Measurements from ENCODE around the gene MICAL2.

MICAL2 gene

DNA sequence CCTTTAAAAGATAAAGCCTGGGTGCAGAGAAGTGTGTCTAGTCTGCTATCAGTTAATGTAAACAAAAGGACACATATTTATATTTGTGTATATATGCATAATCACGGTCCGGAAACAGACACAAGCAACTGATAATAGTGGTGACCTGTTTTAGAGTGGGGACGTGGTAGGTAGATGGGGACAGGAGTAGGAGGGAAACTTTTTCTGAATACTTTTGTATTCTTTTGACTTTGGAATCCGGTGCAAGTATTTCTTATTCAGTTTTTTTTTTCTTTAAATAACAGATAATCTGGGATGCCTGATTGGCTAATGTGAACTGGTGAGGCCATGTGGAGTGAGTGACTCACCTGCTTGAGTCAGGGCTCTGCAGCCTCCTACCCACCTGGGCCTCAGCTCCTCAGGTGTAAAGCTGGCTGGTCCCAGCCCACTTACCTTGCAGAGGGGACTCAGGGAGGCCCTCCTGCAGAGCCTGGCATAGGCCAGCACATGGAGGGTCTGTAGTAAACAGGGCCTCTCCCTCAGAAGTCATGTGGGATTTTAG, 15.3 kb downstream of the MICAL2 start:
- no peak for TF ChIP-seq ZFX (IDR thresholded peaks at IDR 0.05; ENCODE audit: borderline replicate concordance)
- TF ChIP-seq, protein P1, sequence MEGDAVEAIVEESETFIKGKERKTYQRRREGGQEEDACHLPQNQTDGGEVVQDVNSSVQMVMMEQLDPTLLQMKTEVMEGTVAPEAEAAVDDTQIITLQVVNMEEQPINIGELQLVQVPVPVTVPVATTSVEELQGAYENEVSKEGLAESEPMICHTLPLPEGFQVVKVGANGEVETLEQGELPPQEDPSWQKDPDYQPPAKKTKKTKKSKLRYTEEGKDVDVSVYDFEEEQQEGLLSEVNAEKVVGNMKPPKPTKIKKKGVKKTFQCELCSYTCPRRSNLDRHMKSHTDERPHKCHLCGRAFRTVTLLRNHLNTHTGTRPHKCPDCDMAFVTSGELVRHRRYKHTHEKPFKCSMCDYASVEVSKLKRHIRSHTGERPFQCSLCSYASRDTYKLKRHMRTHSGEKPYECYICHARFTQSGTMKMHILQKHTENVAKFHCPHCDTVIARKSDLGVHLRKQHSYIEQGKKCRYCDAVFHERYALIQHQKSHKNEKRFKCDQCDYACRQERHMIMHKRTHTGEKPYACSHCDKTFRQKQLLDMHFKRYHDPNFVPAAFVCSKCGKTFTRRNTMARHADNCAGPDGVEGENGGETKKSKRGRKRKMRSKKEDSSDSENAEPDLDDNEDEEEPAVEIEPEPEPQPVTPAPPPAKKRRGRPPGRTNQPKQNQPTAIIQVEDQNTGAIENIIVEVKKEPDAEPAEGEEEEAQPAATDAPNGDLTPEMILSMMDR (IDR thresholded peaks at IDR 0.05), result no peak
- no peak overlapping the region for H3K27ac ChIP-seq

DNA sequence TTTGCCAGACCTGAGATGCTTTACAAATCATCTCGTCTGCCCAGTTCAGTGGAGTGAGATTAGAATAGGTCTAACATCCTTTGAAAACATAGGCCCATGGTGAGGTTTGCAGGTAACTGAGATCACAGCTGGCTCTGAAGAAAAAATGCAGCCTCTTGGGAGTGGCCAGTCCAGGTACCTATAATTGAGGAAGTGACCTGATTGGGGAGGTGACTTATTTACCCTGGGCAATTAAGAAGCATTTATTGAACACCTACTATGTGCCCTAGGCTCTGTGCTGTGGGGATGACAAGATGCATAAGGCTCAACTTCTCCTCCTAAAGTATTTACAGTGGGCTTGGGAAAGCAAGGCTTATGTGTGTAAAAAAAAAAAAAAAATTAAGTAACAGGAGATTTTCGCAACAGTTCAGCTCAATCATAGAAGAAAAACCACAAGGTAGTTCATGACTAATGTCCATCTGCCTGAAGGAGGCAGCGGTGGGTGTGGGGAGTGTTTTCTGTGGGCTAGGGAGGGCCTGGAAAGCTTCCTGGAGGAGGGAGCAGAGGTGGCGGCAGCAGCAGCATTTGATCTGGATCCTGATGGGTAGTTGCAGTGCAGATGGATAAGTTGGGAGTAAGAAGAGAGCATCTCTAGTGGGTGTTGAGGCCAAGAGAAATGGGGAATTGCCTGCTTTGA, 16.1 kb downstream of the MICAL2 start:
- no peak overlapping the region for H3K27ac ChIP-seq
- TF ChIP-seq, protein P1 (IDR thresholded peaks at IDR 0.05), result no peak
- no peak for TF ChIP-seq ZFX (IDR thresholded peaks at IDR 0.05; ENCODE audit: borderline replicate concordance)

DNA sequence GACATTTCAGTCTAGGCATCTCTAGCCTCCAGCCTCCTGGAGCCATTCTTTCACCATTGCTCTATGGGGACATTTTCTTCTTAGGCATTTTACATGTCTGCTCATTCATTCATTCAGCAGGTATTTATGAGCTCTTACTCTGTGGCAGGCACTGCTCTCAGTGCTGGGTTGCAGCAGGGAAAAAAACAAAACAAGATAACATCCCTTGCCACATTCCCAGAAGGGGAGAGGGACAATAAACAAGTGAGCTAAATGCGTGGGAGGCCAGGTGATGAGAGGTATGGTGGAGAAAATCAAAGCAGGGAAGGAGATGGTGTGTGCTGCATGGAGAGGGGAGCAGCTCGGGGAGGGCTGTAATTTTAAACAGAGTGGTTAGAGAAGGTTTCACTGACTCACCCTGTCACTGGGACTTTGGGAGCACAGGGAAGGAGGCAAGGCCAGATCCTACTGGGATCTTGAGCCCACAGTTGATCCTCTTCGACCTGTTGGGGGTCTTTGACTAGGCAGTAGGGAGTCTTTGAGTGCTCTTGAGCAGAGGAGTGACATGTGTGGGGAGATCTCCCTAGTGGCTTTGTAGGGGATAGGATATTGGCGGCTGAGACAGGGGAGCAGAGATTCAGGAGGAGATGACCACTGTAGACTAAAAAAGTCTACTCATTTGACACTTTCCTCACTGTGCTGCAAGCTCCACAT, 17.0 kb downstream of the MICAL2 start:
- H3K27ac ChIP-seq, result no peak overlapping the region
- TF ChIP-seq, protein P1 (IDR thresholded peaks at IDR 0.05), result no peak

DNA sequence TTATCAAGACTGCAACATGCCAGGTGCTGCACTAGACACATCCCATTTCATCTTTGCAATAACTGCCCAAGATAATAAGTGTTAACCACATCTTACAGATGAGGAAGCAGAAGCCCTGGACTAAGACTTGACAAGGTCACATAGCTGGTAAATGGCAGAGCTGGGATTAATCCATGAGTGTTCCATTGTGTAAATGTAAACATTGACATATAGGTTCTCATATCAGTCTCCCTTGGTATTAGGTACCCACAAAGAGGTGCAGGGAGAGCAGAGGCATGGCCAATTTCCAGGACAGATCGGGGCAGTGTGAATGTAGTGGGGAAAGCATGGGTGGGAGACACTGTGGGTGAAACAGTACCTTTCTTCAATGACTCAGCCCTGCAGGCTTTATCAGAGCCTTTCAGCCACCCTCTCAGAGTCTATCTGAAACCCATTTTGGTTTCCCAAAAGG, 17.9 kb downstream of the MICAL2 start:
- TF ChIP-seq, protein P1 (IDR thresholded peaks at IDR 0.05), result no peak
- no peak for TF ChIP-seq ZFX (IDR thresholded peaks at IDR 0.05; ENCODE audit: borderline replicate concordance)

DNA sequence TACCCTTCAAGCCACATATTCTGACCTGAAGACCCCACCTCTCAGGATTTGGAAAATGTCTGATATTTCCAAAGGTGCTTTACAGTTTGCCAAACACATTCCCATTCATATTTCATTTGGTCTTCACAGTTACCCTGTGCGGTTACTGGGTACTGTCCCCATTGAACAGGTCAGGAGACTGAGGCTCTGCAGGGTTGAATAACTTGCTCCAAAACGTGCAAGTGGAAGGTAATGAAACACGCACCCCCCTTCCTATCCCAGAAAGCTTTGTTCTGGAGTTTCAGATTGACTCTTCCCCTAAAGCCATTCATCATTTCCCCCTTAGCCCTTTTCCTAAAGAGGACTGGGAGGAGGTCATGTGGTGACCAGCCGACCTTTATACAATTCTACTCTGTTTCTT, 18.8 kb downstream of the MICAL2 start:
- TF ChIP-seq ZFX (IDR thresholded peaks at IDR 0.05; ENCODE audit: borderline replicate concordance), result no peak
- TF ChIP-seq, protein P1 (IDR thresholded peaks at IDR 0.05), result no peak
- H3K27ac ChIP-seq, result no peak overlapping the region

More for the DNA sequence above, 17.9 kb downstream of the MICAL2 start:
- H3K27ac ChIP-seq, result no peak overlapping the region

DNA sequence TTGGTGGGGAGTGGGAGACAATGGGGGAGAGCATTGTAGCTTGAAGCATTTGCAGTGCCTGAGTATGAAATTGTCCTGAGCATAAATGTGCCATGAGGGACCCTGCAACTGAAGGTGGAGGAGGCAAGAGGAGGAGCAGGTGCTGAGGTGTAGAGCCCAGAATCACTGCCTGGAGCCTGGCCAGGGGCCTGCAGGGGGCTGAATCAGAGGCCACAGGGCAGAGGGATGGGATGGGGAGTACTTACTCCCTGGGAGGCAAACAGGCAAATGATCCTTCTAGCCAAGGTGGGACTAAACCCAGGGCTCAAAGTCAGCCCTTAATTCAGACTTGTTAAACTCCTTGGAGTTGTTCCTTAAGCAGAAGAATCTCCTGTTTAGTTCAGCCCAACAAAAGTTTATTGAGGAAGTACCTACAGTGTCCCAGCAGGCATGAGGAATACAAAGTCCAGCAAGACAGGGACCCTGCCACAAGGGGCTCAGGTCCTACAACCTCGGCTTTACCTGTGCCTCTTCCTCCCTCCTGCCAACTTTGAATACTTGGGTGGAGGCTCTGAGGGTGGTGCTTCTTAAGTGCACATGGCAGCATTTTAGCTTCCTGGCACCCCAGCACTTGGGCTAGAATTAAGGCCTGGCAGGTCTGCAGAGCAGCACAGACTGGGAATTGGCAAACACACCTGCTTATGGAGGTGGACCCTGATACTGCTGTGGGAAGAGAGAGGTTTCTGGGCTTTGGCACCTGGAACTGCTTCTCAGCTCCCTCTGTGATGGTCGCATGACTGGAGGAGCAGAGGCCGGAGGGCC, 20.0 kb downstream of the MICAL2 start:
- no peak overlapping the region for H3K27ac ChIP-seq
- TF ChIP-seq ZFX (IDR thresholded peaks at IDR 0.05; ENCODE audit: borderline replicate concordance), result no peak
- TF ChIP-seq, protein P1 (IDR thresholded peaks at IDR 0.05), result no peak

Data from 22Rv1 (cell line).